Peyer's patch (tissue), 4 donors: Measurements from ENCODE around the gene TMEM81. TPM values are rescaled to one million over a fixed set of nuclear protein-coding genes. Genes with fewer than 3 reads are reported as not detected.

Source experiments
- DNase-seq, 3 donors: peaks; one replicate each; pipeline ENCODE4 v3.0.0-alpha.2; 2017 to 2019
- H3K27ac ChIP-seq, 4 donors: fragments of 200-600 bp; sonication (generic); one replicate each; pipeline ENCODE4 v1.5.1; 2016 to 2019
- H3K27me3 ChIP-seq, 2 donors: fragments of 200-600 bp; sonication (generic); one replicate each; pipeline ENCODE4 v1.5.1; 2019
- H3K36me3 ChIP-seq, 3 donors: fragments of 200-600 bp; sonication (generic); one replicate each; pipeline ENCODE4 v1.5.1; 2016 to 2019
- H3K4me1 ChIP-seq, 4 donors: fragments of 200-600 bp; sonication (generic); one replicate each; pipeline ENCODE4 v1.5.1; 2016 to 2019
- H3K4me3 ChIP-seq, 4 donors: fragments of 200-600 bp; sonication (generic); 1 replicate in 3 of 4; 2 replicates in 1 of 4; pipeline ENCODE4 v1.5.1; 2016 to 2019; ENCODE audit warnings: mild to moderate bottlenecking in 1 of 4
- H3K9me3 ChIP-seq, 4 donors: fragments of 200-600 bp; sonication (generic); one replicate each; pipeline ENCODE4 v1.5.1; 2016 to 2019; ENCODE audit warnings: mild to moderate bottlenecking in 1 of 4
- POLR2A ChIP-seq, 2 donors: fragments of 450-650 bp; IDR thresholded peaks; one replicate each; pipeline ENCODE4 v1.5.1; 2017; ENCODE audit warnings: antibody characterized with exemption in 2 of 2, mild to moderate bottlenecking in 2 of 2, moderate library complexity in 2 of 2
- total RNA-seq, 4 donors: library from RNA; depleted of rRNA; stranded (reverse); fragments of >200 nt; gene quantifications; one replicate each; pipeline ENCODE4 v1.1.0, GENCODE V29; 2016
- TF ChIP-seq, protein P1 (sequence below), 6 experiments: fragments of 450-650 bp in 4 of 6; fragments of 200-600 bp in 2 of 6; sonication (generic) in 1 of 6; IDR thresholded peaks; one replicate each; pipeline ENCODE4 v1.5.1; 2017 to 2019; ENCODE audit warnings: antibody characterized with exemption in 6 of 6, mild to moderate bottlenecking in 3 of 6, moderate library complexity in 1 of 6

TMEM81 gene
- total RNA-seq, 4 donors from 2014 or later: 0.88 to 3.3 (median 2.6) TPM

- peaks cover 0 to 6% of the 10 kb centered on the region in 2 donors for H3K27me3 ChIP-seq
These were observed 43.1 kb downstream of the TMEM81 start for GRCh38 chr1:205041001-205041715.

DNA sequence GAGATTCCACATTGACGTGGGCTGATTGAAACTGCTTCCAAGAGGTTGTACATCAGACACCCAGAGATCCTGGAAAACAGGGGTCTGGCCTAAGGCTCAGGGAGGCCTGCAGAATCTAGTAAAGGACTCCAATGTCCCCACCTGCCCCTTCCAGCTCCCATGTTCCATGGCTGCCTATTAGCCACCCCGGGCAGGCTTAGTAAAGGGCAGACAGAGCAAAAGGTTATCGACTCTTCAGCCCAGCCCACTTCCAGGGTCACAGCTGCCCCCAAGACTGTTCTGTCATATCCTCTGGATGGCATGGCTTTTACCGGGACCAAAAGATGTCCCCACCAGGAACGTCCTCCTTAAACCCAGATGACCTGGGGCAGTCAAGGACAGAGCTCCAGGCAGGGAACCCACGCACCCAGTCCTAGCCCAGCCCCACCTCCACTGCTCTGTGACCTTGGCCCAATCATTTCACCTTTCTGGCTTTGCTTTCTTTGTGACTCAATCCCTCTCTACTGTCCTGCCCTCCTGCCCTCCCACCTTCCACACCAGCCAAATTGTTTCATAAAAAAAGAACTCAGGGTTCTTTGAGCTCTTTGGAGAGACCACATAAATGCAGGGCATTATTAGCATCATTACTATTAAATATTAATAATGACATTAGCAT is 46.0 kb downstream of the TMEM81 start:
- no peak overlapping the region for H3K4me3 ChIP-seq
- no peak overlapping the region for H3K27ac ChIP-seq
- peaks cover 0 to 6% of the 10 kb centered on the region in 2 donors for H3K27me3 ChIP-seq
- H3K9me3 ChIP-seq: no peaks in the 10 kb centered on the region
- no peak for TF ChIP-seq POLR2A (IDR thresholded peaks at IDR 0.05)
- TF ChIP-seq, protein P1, sequence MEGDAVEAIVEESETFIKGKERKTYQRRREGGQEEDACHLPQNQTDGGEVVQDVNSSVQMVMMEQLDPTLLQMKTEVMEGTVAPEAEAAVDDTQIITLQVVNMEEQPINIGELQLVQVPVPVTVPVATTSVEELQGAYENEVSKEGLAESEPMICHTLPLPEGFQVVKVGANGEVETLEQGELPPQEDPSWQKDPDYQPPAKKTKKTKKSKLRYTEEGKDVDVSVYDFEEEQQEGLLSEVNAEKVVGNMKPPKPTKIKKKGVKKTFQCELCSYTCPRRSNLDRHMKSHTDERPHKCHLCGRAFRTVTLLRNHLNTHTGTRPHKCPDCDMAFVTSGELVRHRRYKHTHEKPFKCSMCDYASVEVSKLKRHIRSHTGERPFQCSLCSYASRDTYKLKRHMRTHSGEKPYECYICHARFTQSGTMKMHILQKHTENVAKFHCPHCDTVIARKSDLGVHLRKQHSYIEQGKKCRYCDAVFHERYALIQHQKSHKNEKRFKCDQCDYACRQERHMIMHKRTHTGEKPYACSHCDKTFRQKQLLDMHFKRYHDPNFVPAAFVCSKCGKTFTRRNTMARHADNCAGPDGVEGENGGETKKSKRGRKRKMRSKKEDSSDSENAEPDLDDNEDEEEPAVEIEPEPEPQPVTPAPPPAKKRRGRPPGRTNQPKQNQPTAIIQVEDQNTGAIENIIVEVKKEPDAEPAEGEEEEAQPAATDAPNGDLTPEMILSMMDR (IDR thresholded peaks at IDR 0.05): no peak
- peaks cover 0 to 7% (median 0%) of the 10 kb centered on the region in 4 donors for H3K4me1 ChIP-seq
- no peaks in the 10 kb centered on the region for H3K36me3 ChIP-seq
- DNase-seq: no peak

More at GRCh38 chr1:205041001-205041715, 43.1 kb downstream of the TMEM81 start:
- Histone ChIP-seq H3K36me3 (no peaks in the 10 kb centered on the region), H3K9me3 (no peaks in the 10 kb centered on the region), H3K4me3 (no peak overlapping the region), H3K4me1 (peaks cover 0 to 7% (median 0%) of the 10 kb centered on the region in 4 donors), H3K27ac (no peak overlapping the region)
- no peak for TF ChIP-seq POLR2A (IDR thresholded peaks at IDR 0.05)
- TF ChIP-seq, protein P1 (IDR thresholded peaks at IDR 0.05): no peak
- no peak for DNase-seq

DNA sequence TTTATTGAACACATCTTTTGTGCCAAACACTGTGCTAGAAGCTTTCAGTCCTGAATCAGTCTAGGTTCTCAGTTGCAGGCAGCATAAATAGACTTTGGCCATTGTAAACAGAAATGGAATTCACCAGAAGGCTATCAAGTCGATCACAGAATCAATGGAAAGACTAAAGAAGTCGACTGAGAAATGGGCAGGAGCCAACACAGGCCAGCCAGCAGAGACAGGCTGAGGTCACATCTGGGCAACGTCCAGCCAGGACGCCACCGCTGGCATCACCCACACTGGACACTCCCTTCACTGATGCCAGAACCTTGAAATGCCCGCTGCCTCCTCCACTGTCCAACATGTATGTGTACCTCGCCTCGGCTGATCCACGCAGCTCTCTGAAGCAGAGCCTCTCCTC is 46.7 kb downstream of the TMEM81 start:
- TF ChIP-seq POLR2A (IDR thresholded peaks at IDR 0.05): no peak
- TF ChIP-seq, protein P1 (IDR thresholded peaks at IDR 0.05): no peak
- H3K27me3 ChIP-seq: no peaks in the 10 kb centered on the region
- no peak overlapping the region for H3K27ac ChIP-seq

More for the DNA sequence above, 46.7 kb downstream of the TMEM81 start:
- H3K36me3 ChIP-seq: no peaks in the 10 kb centered on the region
- no peak overlapping the region for H3K4me3 ChIP-seq
- H3K9me3 ChIP-seq: no peaks in the 10 kb centered on the region
- peaks cover 0 to under 1% (median 0%) of the 10 kb centered on the region in 4 donors for H3K4me1 ChIP-seq
- no peak for DNase-seq

Other genes with a start within 250 kb of the TMEM81 start
- 10 to 100 TPM in 2 of 4 donors, 1 to 10 TPM in 2; 3.2 to 90.0 (median 13.2) TPM for gene NFASC, start 213.6 kb downstream of the TMEM81 start, total RNA-seq
- 1 to 10 TPM in 1 of 4 donors, under 1 TPM in 1, not detected in 2; 0.18 to 2.8 TPM for gene CNTN2, start 41.2 kb downstream of the TMEM81 start, total RNA-seq
- 10 to 100 TPM; 11.9 to 21.5 (median 15.3) TPM for gene RBBP5, start 37.5 kb upstream of the TMEM81 start, total RNA-seq
- 10 to 100 TPM in 1 of 4 donors, 1 to 10 TPM in 3; 3.5 to 11.6 (median 6.8) TPM for gene DSTYK, start 127.2 kb upstream of the TMEM81 start, total RNA-seq
- 1 to 10 TPM in 2 of 4 donors, under 1 TPM in 2; 0.53 to 4.1 (median 1.1) TPM for gene TMCC2, start 143.5 kb upstream of the TMEM81 start, total RNA-seq
- 10 to 100 TPM; 22.0 to 40.0 (median 30.9) TPM for gene NUAK2, start 237.3 kb upstream of the TMEM81 start, total RNA-seq